Keratinocyte (primary cell): Measurements from ENCODE around the gene SND1. TPM values are rescaled to one million over a fixed set of nuclear protein-coding genes. Genes with fewer than 3 reads are reported as not detected.

Experiments
- DNase-seq: peaks from one replicate; pipeline ENCODE4 v3.0.0-alpha.2; 2011; ENCODE audit warnings: low read depth, missing footprints, low spot score
- FAIRE-seq: peaks from 2 replicates; lab custom pipeline; 2011; peaks lifted over from hg19 to GRCh38; lab: Jason Lieb, UNC
- H2AFZ ChIP-seq: 2 replicates; pipeline ENCODE4 v1.6.0; 2012; ENCODE audit warnings: low read length, control low read depth, inconsistent platforms; ENCODE audit not compliant: control insufficient read depth
- H3K27ac ChIP-seq: 2 replicates; pipeline ENCODE4 v1.5.1; 2011; ENCODE audit warnings: low read length; ENCODE audit not compliant: control insufficient read depth, insufficient read depth
- H3K27me3 ChIP-seq: 3 replicates; pipeline ENCODE4 v1.6.0; 2011; ENCODE audit warnings: low read length; ENCODE audit not compliant: control insufficient read depth, insufficient read depth; ENCODE audit errors: extremely low read depth
- H3K36me3 ChIP-seq, 2 experiments: 2 replicates in 1 of 2; 3 replicates in 1 of 2; pipeline ENCODE4 v1.5.1; 2011; ENCODE audit warnings: low read length in 2 of 2, mild to moderate bottlenecking in 1 of 2; ENCODE audit not compliant: control insufficient read depth in 2 of 2, insufficient read depth in 2 of 2; ENCODE audit errors: extremely low read depth in 1 of 2
- H3K4me1 ChIP-seq: 3 replicates; pipeline ENCODE4 v1.5.1; 2011; ENCODE audit warnings: low read length; ENCODE audit not compliant: control insufficient read depth, insufficient read depth; ENCODE audit errors: extremely low read depth
- H3K4me2 ChIP-seq: 3 replicates; pipeline ENCODE4 v1.6.0; 2011; ENCODE audit warnings: low read depth, low read length; ENCODE audit not compliant: control insufficient read depth, insufficient read depth; ENCODE audit errors: extremely low read depth
- H3K4me3 ChIP-seq, 3 experiments: fragments of 200-600 bp in 1 of 3; sonication (generic) in 1 of 3; 2 replicates in 2 of 3; 3 replicates in 1 of 3; pipeline ENCODE4 v1.5.1; 2011 to 2016; ENCODE audit warnings: low read length in 3 of 3, mild to moderate bottlenecking in 3 of 3, control low read depth in 2 of 3, inconsistent platforms in 1 of 3, low read depth in 1 of 3, mixed read lengths in 1 of 3, mixed run types in 1 of 3, moderate library complexity in 1 of 3; ENCODE audit not compliant: control insufficient read depth in 2 of 3, insufficient read depth in 2 of 3; ENCODE audit errors: extremely low read depth in 1 of 3
- H3K79me2 ChIP-seq: 2 replicates; pipeline ENCODE4 v1.6.0; 2012; ENCODE audit warnings: low read length; ENCODE audit not compliant: control insufficient read depth, insufficient read depth
- H3K9ac ChIP-seq: 3 replicates; pipeline ENCODE4 v1.6.0; 2011; ENCODE audit warnings: low read length; ENCODE audit not compliant: control insufficient read depth, insufficient read depth; ENCODE audit errors: extremely low read depth
- H3K9me1 ChIP-seq: 3 replicates; pipeline ENCODE4 v1.6.0; 2011; ENCODE audit warnings: low read length; ENCODE audit not compliant: control insufficient read depth, insufficient read depth; ENCODE audit errors: extremely low read depth
- H3K9me3 ChIP-seq: 2 replicates; pipeline ENCODE4 v1.5.1; 2012; ENCODE audit warnings: low read depth, low read length; ENCODE audit not compliant: control insufficient read depth
- H4K20me1 ChIP-seq: 3 replicates; pipeline ENCODE4 v1.6.0; 2011; ENCODE audit warnings: low read length; ENCODE audit not compliant: control insufficient read depth, insufficient read depth; ENCODE audit errors: extremely low read depth
- EZH2 ChIP-seq: IDR thresholded peaks from one replicate; pipeline ENCODE4 v1.6.1; 2012; ENCODE audit warnings: inconsistent platforms, mild to moderate bottlenecking, low read length, moderate library complexity
- dilution Hi-C: fragments of 300-500 bp; cut with MboI; formaldehyde crosslinking; loops from one replicate; pipeline ENCODE4 v1.7.0; 2020; ENCODE audit warnings: low sequenced_read_pairs; ENCODE audit not compliant: extremely low pct_ligation_motif_present
- polyA plus RNA-seq, 5 experiments: library from polyadenylated mRNA; depleted of rRNA in 3 of 5; stranded (reverse) in 3 of 5; stranded (forward) in 1 of 5; unstranded in 1 of 5; fragments of >200 nt; gene quantifications; 1 replicate in 1 of 5; 2 replicates in 3 of 5; 3 replicates in 1 of 5; pipeline versions ENCODE4 v1.2.1 to v1.2.3, GENCODE V29; 2011 to 2012; ENCODE audit warnings: missing spikeins in 2 of 5, low read depth in 1 of 5, low replicate concordance in 1 of 5
- TF ChIP-seq, protein P1 (sequence below), 3 experiments: IDR thresholded peaks in 1 of 3; conservative IDR thresholded peaks in 1 of 3; optimal IDR thresholded peaks in 1 of 3; 2 replicates in 2 of 3; 3 replicates in 1 of 3; pipeline versions ENCODE3 to v1.5.1; 2011; ENCODE audit warnings: low read length in 3 of 3, mild to moderate bottlenecking in 3 of 3, moderate library complexity in 2 of 3, control low read depth in 1 of 3, inconsistent platforms in 1 of 3; ENCODE audit not compliant: insufficient read depth in 2 of 3; ENCODE audit errors: extremely low read depth in 1 of 3

SND1 gene
- polyA plus RNA-seq, 1 donor (not counting 4 experiments of a cell fraction or from before 2014, with no cell fraction given): 140 TPM

DNA sequence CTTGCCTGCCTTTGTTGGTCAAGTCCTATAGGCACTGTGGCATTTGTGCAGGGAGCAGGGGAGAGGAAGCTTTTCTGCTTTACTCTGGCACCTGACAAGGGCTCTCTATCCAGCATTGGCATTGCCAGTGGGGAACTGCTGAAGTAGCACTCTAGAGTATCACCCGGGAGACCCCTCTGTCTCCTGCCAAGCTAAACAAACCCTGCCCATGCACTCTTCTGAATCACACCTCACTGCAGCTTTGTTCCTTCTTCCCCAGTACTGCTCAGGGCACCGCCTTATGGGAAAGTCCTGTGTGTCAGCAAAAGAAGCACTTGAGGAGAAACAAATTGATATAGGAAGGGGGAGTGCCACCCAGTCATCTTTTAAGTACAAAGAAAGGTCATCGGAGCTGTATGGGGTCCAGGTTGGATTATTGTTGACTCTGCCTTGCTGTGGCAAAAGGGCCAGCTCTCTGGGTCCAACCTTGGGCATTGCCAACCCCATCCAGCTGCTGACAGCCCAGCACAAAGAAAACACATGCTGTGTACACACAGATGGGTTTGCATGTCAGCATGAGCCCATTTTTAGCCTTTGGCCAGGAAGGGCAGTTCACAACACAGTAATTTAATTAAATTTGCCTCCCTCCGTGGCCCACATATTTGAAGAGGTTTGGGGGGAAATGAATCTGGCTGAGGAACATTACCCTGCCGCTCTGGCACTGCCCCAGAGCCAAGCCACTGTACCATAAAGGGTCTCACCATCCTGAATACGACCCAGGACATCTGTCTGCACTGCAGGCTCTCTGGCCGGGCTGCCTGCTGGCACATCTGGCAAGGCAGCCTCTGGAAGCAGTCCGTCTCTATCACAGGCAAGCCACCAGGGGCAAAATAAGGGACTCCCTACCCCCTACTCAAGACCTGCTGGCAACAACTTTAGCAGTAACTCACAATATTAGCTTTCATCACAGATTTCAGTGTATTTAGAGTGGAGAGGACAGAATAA is 366.2 kb downstream of the SND1 start:
- Histone ChIP-seq H3K4me3 (no peak overlapping the region), H3K9me3 (no peaks in the 10 kb centered on the region), H3K9ac (no peak overlapping the region), H2AFZ (no peak overlapping the region), H3K27ac (no peak overlapping the region), H4K20me1 (no peaks in the 10 kb centered on the region), H3K36me3 (peaks cover 8 to 24% of the 10 kb centered on the region in 2 experiments), H3K4me2 (no peak overlapping the region), H3K9me1 (no peaks in the 10 kb centered on the region), H3K4me1 (peaks cover 44% of the 10 kb centered on the region), H3K79me2 (no peaks in the 10 kb centered on the region), H3K27me3 (no peaks in the 10 kb centered on the region)
- DNase-seq (no peak), FAIRE-seq (no peak)
- no peak for TF ChIP-seq EZH2
- TF ChIP-seq, protein P1, sequence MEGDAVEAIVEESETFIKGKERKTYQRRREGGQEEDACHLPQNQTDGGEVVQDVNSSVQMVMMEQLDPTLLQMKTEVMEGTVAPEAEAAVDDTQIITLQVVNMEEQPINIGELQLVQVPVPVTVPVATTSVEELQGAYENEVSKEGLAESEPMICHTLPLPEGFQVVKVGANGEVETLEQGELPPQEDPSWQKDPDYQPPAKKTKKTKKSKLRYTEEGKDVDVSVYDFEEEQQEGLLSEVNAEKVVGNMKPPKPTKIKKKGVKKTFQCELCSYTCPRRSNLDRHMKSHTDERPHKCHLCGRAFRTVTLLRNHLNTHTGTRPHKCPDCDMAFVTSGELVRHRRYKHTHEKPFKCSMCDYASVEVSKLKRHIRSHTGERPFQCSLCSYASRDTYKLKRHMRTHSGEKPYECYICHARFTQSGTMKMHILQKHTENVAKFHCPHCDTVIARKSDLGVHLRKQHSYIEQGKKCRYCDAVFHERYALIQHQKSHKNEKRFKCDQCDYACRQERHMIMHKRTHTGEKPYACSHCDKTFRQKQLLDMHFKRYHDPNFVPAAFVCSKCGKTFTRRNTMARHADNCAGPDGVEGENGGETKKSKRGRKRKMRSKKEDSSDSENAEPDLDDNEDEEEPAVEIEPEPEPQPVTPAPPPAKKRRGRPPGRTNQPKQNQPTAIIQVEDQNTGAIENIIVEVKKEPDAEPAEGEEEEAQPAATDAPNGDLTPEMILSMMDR (optimal IDR thresholded peaks at IDR 0.05 in 1 of 3, IDR thresholded peaks at IDR 0.05 in 1 of 3, conservative IDR thresholded peaks at IDR 0.05 in 1 of 3; ENCODE audit: extremely low read depth in 1 of 3, insufficient read depth in 2 of 3, low read length in 3 of 3): no peak
- dilution Hi-C loops: no loop called here

DNA sequence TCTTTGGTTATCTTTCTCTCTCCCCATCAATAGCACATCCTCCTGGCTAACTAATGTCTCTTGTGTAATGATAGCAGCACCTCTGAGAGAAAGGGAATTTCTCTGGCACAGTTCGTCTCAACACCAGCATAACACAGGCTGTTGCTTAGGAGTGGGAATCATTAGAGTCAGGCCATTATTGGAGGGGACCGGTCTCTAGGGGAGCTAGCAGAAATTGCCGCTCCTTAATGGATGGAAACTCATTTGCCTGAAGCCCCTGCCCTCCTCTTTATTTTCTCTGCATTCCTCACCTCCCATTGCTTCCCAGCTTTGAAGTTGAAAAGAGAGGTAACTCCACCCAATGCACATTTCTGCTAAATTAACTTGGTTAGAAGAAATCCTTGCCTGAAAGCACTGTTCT is 367.3 kb downstream of the SND1 start:
- DNase-seq (no peak), FAIRE-seq (no peak)
- dilution Hi-C loops: no loop called here
- no peak overlapping the region for H3K9ac ChIP-seq
- no peaks in the 10 kb centered on the region for H3K9me1 ChIP-seq
- H3K36me3 ChIP-seq: peaks cover 5 to 20% of the 10 kb centered on the region in 2 experiments
- H3K79me2 ChIP-seq: no peaks in the 10 kb centered on the region
- H3K27me3 ChIP-seq: no peaks in the 10 kb centered on the region
- H3K9me3 ChIP-seq: no peaks in the 10 kb centered on the region
- H3K27ac ChIP-seq: no peak overlapping the region
- no peak overlapping the region for H3K4me3 ChIP-seq
- TF ChIP-seq EZH2: no peak
- TF ChIP-seq, protein P1 (optimal IDR thresholded peaks at IDR 0.05 in 1 of 3, IDR thresholded peaks at IDR 0.05 in 1 of 3, conservative IDR thresholded peaks at IDR 0.05 in 1 of 3; ENCODE audit: extremely low read depth in 1 of 3, insufficient read depth in 2 of 3, low read length in 3 of 3): no peak
- no peaks in the 10 kb centered on the region for H4K20me1 ChIP-seq
- H3K4me2 ChIP-seq: no peak overlapping the region
- no peak overlapping the region for H2AFZ ChIP-seq
- H3K4me1 ChIP-seq: peaks cover 44% of the 10 kb centered on the region
